ENCODE data around the gene CSTF3.
"Not testable (repeated sequence)": the region's sequence is repeated elsewhere in the genome, so short reads cannot be mapped to it uniquely, and the experiment has no call there.

CSTF3 gene

DNA sequence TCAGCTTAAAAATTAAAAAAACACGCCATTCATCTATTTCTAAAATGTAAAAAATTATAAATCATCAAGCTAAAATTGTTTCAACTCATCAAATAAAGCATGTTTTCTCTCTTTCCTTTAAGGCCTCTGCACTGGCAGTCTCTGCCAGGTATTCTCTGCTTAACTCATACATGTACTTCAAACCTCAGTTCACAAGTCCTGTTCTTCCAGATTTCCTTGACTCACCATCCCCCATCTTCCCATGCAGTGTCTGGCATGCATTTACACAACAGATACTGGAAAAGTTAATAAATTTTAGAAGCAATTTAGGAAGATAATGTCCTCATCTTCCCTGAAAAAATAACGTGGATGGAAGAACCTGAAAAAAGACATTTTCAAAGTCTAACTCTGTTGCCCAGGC is 32.5 kb downstream of the CSTF3 start:
- in situ Hi-C loops (cut with MboI; ENCODE audit: low pct_unique_long_range_greater_than_20kb, low sequenced_read_pairs, unreplicated experiment) = no loop called here
- no peak for TF ChIP-seq CTCF (IDR thresholded peaks at IDR 0.05; ENCODE audit: extremely low read depth, insufficient read depth, missing control alignments)

GRCh38 chr11:33125611-33126010 is 35.7 kb downstream of the CSTF3 start:
- TF ChIP-seq CTCF (IDR thresholded peaks at IDR 0.05; ENCODE audit: extremely low read depth, insufficient read depth, missing control alignments) = no peak
- DNase-seq (ENCODE audit: low spot score) = no peak
- in situ Hi-C loops (cut with MboI; ENCODE audit: low pct_unique_long_range_greater_than_20kb, low sequenced_read_pairs, unreplicated experiment) = no loop called here

More for the DNA sequence above, 32.5 kb downstream of the CSTF3 start:
- no peak for DNase-seq (ENCODE audit: low spot score)

GRCh38 chr11:33125025-33125424 is 36.3 kb downstream of the CSTF3 start:
- in situ Hi-C loops (cut with MboI; ENCODE audit: low pct_unique_long_range_greater_than_20kb, low sequenced_read_pairs, unreplicated experiment) = no loop called here

DNA sequence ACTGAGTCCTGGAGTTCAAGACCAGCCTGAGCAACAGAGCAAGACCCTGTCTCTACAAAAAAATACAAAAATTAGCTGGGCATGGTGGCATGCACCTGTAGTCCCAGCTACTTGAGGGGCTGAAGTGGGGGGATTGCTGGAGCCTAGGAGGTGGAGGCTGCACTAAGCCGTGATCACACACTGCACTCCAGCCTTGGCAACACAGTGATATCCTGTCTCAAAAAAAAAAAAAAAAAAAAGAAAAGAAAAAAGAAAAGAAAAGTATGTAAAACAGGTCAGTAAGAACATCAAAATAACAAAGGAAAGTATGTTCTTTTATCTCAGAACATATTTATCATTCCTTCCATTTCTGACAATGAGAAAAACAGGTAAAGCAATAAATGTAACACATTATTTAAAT is 38.6 kb downstream of the CSTF3 start:
- DNase-seq (ENCODE audit: low spot score); in situ Hi-C loops (cut with MboI; ENCODE audit: low pct_unique_long_range_greater_than_20kb, low sequenced_read_pairs, unreplicated experiment): not testable (repeated sequence)

More at GRCh38 chr11:33125025-33125424, 36.3 kb downstream of the CSTF3 start:
- DNase-seq (ENCODE audit: low spot score) = no peak
- no peak for TF ChIP-seq CTCF (IDR thresholded peaks at IDR 0.05; ENCODE audit: extremely low read depth, insufficient read depth, missing control alignments)

DNA sequence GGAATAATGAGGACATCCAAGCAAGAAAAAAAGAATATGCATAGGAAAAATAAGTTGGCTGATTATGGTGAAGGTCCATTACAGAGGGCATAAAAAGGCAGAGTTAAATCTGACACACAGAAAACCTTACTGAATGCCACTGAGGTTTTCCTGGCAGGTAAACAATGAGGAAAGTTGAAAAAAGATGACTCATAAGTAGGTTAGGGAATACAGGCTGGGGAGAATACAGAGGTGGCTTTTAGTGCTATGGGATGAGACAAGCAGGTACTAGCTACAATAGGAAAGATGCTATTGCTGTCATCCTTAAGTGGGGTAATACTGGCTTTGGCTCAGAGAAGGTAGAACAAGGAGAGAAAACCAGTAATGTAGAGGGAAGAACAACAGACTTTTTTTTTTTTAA is 44.7 kb downstream of the CSTF3 start:
- no peak for DNase-seq (ENCODE audit: low spot score)
- TF ChIP-seq CTCF (IDR thresholded peaks at IDR 0.05; ENCODE audit: extremely low read depth, insufficient read depth, missing control alignments) = no peak
- in situ Hi-C loops (cut with MboI; ENCODE audit: low pct_unique_long_range_greater_than_20kb, low sequenced_read_pairs, unreplicated experiment) = no loop called here

GRCh38 chr11:33110083-33110482 is 51.2 kb downstream of the CSTF3 start:
- no peak for DNase-seq (ENCODE audit: low spot score)
- in situ Hi-C loops (cut with MboI; ENCODE audit: low pct_unique_long_range_greater_than_20kb, low sequenced_read_pairs, unreplicated experiment) = no loop called here
- TF ChIP-seq CTCF (IDR thresholded peaks at IDR 0.05; ENCODE audit: extremely low read depth, insufficient read depth, missing control alignments) = no peak

DNA sequence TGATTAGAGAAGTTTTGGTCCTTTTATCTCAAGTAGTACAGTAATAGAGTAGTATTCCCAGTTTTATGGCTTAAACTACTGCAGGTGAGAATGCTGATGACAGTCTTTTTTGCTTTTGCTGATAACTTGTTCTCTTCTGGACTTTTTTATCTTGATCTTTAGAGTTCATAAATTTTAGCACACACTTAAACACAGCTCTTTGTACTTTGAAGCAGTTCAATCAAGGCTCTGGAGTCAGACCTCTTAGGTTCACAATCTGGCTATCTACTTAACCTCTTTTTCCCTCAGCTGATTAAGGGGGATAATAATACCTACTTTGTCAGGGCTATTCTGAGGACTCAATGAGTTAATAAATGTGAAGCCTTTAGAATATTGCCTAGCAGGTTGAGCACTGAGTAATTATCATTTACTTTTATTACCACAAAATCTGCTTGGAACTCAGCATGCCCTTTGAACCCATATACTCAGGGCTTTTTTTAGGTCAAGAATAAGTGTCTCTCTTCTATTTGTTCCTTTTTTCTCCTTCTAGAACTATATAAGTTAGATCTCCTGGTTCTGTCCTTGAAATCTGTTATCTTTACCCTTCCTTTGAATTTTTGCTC is 51.9 kb downstream of the CSTF3 start:
- DNase-seq (ENCODE audit: low spot score) = no peak
- TF ChIP-seq CTCF (IDR thresholded peaks at IDR 0.05; ENCODE audit: extremely low read depth, insufficient read depth, missing control alignments) = no peak
- in situ Hi-C loops (cut with MboI; ENCODE audit: low pct_unique_long_range_greater_than_20kb, low sequenced_read_pairs, unreplicated experiment) = no loop called here

Measured in GM13977 (cell line).